Suprapubic skin (tissue), 4 donors: ENCODE results near the gene MED7.

Experiments
- CTCF ChIP-seq, 2 donors: fragments of 200-600 bp in 1 of 2; fragments of 450-650 bp in 1 of 2; sonication (generic) in 1 of 2; IDR thresholded peaks; one replicate each; pipeline ENCODE4 v1.5.1; 2016 to 2019; ENCODE audit warnings: antibody characterized with exemption in 2 of 2, mild to moderate bottlenecking in 1 of 2, moderate library complexity in 1 of 2
- EP300 ChIP-seq: sonication (generic); formaldehyde crosslinking; IDR thresholded peaks from one replicate; pipeline ENCODE4 v1.6.1; 2017; ENCODE audit warnings: antibody characterized with exemption
- POLR2AphosphoS5 ChIP-seq, 3 donors: sonication (generic); formaldehyde crosslinking; IDR thresholded peaks; one replicate each; pipeline ENCODE4 v1.6.1; 2017; ENCODE audit warnings: antibody characterized with exemption in 3 of 3

- TF ChIP-seq CTCF (IDR thresholded peaks at IDR 0.05) (no peak), POLR2AphosphoS5 (IDR thresholded peaks at IDR 0.05) (no peak), EP300 (no peak)
Observed at GRCh38 chr5:157168286-157168685, 25.6 kb upstream of the MED7 start.
